ENCODE measurements around the gene FBXO46.

DNA sequence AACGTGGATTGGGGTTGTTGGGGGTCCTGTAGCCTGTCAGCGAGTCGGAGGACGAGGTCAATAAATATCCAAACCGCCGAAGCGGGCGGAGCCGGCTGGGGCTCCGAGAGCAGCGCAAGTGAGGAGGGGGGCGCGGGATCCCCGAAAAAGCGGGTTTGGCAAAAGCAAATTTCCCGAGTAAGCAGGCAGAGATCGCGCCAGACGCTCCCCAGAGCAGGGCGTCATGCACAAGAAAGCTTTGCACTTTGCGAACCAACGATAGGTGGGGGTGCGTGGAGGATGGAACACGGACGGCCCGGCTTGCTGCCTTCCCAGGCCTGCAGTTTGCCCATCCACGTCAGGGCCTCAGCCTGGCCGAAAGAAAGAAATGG is 39.1 kb upstream of the FBXO46 start:
- TF ChIP-seq, protein P1, sequence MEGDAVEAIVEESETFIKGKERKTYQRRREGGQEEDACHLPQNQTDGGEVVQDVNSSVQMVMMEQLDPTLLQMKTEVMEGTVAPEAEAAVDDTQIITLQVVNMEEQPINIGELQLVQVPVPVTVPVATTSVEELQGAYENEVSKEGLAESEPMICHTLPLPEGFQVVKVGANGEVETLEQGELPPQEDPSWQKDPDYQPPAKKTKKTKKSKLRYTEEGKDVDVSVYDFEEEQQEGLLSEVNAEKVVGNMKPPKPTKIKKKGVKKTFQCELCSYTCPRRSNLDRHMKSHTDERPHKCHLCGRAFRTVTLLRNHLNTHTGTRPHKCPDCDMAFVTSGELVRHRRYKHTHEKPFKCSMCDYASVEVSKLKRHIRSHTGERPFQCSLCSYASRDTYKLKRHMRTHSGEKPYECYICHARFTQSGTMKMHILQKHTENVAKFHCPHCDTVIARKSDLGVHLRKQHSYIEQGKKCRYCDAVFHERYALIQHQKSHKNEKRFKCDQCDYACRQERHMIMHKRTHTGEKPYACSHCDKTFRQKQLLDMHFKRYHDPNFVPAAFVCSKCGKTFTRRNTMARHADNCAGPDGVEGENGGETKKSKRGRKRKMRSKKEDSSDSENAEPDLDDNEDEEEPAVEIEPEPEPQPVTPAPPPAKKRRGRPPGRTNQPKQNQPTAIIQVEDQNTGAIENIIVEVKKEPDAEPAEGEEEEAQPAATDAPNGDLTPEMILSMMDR (IDR thresholded peaks at IDR 0.05) = no peak
- TF ChIP-seq POLR2A (IDR thresholded peaks at IDR 0.05) = no peak

Data from thyroid gland (tissue), 4 donors.